ENCODE data around the gene EIF5A.

DNA sequence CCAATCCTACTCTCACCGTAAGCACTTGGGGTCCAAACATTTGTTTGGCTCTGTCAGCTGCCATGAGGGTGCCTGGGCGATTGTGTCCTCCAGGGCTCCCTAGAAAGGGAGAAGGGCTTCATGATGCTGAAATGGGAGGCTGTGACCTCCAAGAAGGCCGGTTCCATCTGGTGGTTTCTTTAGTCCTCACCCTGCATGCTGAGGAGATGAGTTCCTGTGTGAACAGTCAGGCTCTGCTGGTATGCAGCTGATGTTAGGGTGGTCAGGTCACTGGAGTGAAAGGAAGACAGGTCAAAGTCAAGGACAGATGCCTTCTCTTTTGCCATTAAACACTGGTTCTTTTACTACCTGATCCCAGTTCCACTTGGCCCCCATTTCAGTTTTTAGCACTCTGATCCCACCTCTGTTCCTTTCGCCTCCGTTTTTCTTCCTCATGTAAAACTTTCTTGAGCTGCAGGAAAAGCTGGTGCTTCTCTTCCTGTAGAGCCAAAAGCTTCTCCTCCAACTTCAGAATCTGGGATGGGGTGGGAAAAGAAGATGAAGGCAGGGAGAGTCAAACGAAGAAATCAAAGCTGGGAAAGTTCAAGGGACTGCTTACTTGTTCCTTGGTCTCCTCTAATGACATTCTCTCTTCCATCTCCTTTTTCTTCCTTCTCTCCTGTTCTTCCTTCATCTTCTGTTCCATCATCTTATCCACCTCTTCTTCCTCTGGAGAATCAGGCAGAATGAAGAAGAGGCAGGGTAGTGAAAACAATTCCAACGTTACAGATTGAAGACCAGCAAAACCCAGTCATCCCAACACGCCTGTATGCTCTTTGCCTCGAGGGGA is 6.7 kb downstream of the EIF5A start:
- TF ChIP-seq, protein P1, sequence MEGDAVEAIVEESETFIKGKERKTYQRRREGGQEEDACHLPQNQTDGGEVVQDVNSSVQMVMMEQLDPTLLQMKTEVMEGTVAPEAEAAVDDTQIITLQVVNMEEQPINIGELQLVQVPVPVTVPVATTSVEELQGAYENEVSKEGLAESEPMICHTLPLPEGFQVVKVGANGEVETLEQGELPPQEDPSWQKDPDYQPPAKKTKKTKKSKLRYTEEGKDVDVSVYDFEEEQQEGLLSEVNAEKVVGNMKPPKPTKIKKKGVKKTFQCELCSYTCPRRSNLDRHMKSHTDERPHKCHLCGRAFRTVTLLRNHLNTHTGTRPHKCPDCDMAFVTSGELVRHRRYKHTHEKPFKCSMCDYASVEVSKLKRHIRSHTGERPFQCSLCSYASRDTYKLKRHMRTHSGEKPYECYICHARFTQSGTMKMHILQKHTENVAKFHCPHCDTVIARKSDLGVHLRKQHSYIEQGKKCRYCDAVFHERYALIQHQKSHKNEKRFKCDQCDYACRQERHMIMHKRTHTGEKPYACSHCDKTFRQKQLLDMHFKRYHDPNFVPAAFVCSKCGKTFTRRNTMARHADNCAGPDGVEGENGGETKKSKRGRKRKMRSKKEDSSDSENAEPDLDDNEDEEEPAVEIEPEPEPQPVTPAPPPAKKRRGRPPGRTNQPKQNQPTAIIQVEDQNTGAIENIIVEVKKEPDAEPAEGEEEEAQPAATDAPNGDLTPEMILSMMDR (IDR thresholded peaks at IDR 0.05; ENCODE audit: low read length): no peak
- TF ChIP-seq EZH2 (optimal IDR thresholded peaks at IDR 0.05; ENCODE audit: low read depth, low read length): no peak
- TF ChIP-seq EZH2phosphoT487 (IDR thresholded peaks at IDR 0.05; ENCODE audit: low read length): no peak
